Kidney (tissue), 14 donors: Measurements from ENCODE around the gene DAB1. TPM values are rescaled to one million over a fixed set of nuclear protein-coding genes. Genes with fewer than 3 reads are reported as not detected.

Experiments used
- DNase-seq, 5 donors: peaks; one replicate each; pipeline ENCODE4 v3.0.0-alpha.2; 2013 to 2020
- FAIRE-seq: peaks from 2 replicates; lab custom pipeline; 2012; peaks lifted over from hg19 to GRCh38; lab: Jason Lieb, UNC
- H3K27ac ChIP-seq, 2 donors: one replicate each; pipeline ENCODE4 v1.7.0; 2013; ENCODE audit warnings: low read depth in 2 of 2, low read length in 2 of 2, inconsistent platforms in 1 of 2
- H3K27me3 ChIP-seq: one replicate; pipeline ENCODE4 v1.7.1; 2013; ENCODE audit warnings: low read length, inconsistent platforms; ENCODE audit not compliant: control insufficient read depth, insufficient read depth
- H3K36me3 ChIP-seq, 3 donors: one replicate each; pipeline versions ENCODE4 v1.7.0 to v1.7.1; 2013; ENCODE audit warnings: low read length in 3 of 3, control low read depth in 1 of 3, inconsistent platforms in 1 of 3; ENCODE audit not compliant: insufficient read depth in 3 of 3, control insufficient read depth in 2 of 3
- H3K4me1 ChIP-seq, 3 donors: one replicate each; pipeline versions ENCODE4 v1.7.0 to v1.7.1; 2013; ENCODE audit warnings: low read length in 3 of 3, inconsistent platforms in 1 of 3, low read depth in 1 of 3; ENCODE audit not compliant: control insufficient read depth in 2 of 3, insufficient read depth in 2 of 3
- H3K4me3 ChIP-seq, 3 donors: one replicate each; pipeline versions ENCODE4 v1.7.0 to v1.8.1; 2013; ENCODE audit warnings: low read length in 3 of 3, control low read depth in 1 of 3, inconsistent platforms in 1 of 3
- H3K9ac ChIP-seq, 3 donors: one replicate each; pipeline versions ENCODE4 v1.7.0 to v1.7.1; 2013; ENCODE audit warnings: low read length in 3 of 3, control low read depth in 1 of 3, inconsistent platforms in 1 of 3
- H3K9me3 ChIP-seq, 3 donors: one replicate each; pipeline versions ENCODE4 v1.7.0 to v1.7.1; 2013; ENCODE audit warnings: low read length in 3 of 3, control low read depth in 1 of 3, inconsistent platforms in 1 of 3; ENCODE audit not compliant: control insufficient read depth in 2 of 3, insufficient read depth in 1 of 3
- CTCF ChIP-seq: IDR thresholded peaks from 3 replicates; pipeline ENCODE4 v1.5.1; 2012; ENCODE audit warnings: mild to moderate bottlenecking, moderate library complexity, borderline replicate concordance; ENCODE audit not compliant: insufficient read depth; ENCODE audit errors: extremely low read depth
- intact Hi-C: fragments of 100-400 bp; cut with DNase I; formaldehyde crosslinking; loops from one replicate; pipeline ENCODE4 v1.11.1; 2022
- polyA plus RNA-seq: library from polyadenylated mRNA; stranded (reverse); fragments of 350-450 nt; fragmentation: Illumina TruSeq; extraction: RNeasy Lipid Tissue Mini Kit (QIAGEN cat#74804); gene quantifications from one replicate; pipeline ENCODE4 v1.2.3, GENCODE V29; 2014; ENCODE audit warnings: low read depth, low replicate concordance; ENCODE audit not compliant: insufficient read depth
- total RNA-seq: library from RNA; stranded (reverse); fragmentation: NEBNext Ultra II Directional; extraction: Animal tissue kit (Norgen Biotek cat#: 25700); gene quantifications from one replicate; pipeline ENCODE4 v1.2.1, GENCODE V29; 2021
- donor health status: control.
- donor health status: control.
- donor health status: control.
- donor health status: control.
- donor health status: control.
- donor health status: DM: yes; HTN: yes; CAD: no.
- donor health status: Normal renal cell carcinoma (clear cell type).

DAB1 gene
- total and polyA plus RNA-seq, 2 donors from 2014 or later: 2.3 TPM; not detected in 1

- intact Hi-C loops: no loop called here
- H3K9ac ChIP-seq: no peak overlapping the region
- no peak overlapping the region for H3K4me3 ChIP-seq
- H3K27ac ChIP-seq: no peak overlapping the region
- H3K36me3 ChIP-seq: no peaks in the 10 kb centered on the region
- no peaks in the 10 kb centered on the region for H3K4me1 ChIP-seq
- H3K27me3 ChIP-seq: no peaks in the 10 kb centered on the region
- no peak for FAIRE-seq
- no peak for DNase-seq
- H3K9me3 ChIP-seq: no peaks in the 10 kb centered on the region
- TF ChIP-seq CTCF: no peak
These were observed 17.4 kb downstream of the DAB1 start for GRCh38 chr1:57406428-57406970.

- no peaks in the 10 kb centered on the region for H3K36me3 ChIP-seq
- DNase-seq (no peak), FAIRE-seq (no peak)
- no peaks in the 10 kb centered on the region for H3K4me1 ChIP-seq
- no peak for TF ChIP-seq CTCF
- intact Hi-C loops: no loop called here
- no peaks in the 10 kb centered on the region for H3K9me3 ChIP-seq
- H3K27ac ChIP-seq: no peak overlapping the region
- H3K9ac ChIP-seq: no peak overlapping the region
- H3K4me3 ChIP-seq: no peak overlapping the region
- no peaks in the 10 kb centered on the region for H3K27me3 ChIP-seq
These were observed 19.0 kb downstream of the DAB1 start for GRCh38 chr1:57404884-57405283.

- no peaks in the 10 kb centered on the region for H3K27me3 ChIP-seq
- no peak overlapping the region for H3K9ac ChIP-seq
- H3K9me3 ChIP-seq: no peaks in the 10 kb centered on the region
- no peak for TF ChIP-seq CTCF
- no peak overlapping the region for H3K27ac ChIP-seq
- DNase-seq (no peak), FAIRE-seq (no peak)
- H3K36me3 ChIP-seq: no peaks in the 10 kb centered on the region
- no peaks in the 10 kb centered on the region for H3K4me1 ChIP-seq
- H3K4me3 ChIP-seq: no peak overlapping the region
- intact Hi-C loops: no loop called here
These were observed 20.7 kb downstream of the DAB1 start for GRCh38 chr1:57403201-57403600.

- no peak overlapping the region for H3K9ac ChIP-seq
- H3K4me1 ChIP-seq: no peaks in the 10 kb centered on the region
- FAIRE-seq: no peak
- H3K9me3 ChIP-seq: no peaks in the 10 kb centered on the region
- no peak for TF ChIP-seq CTCF
- no peak overlapping the region for H3K4me3 ChIP-seq
- DNase-seq: no peak
- no peaks in the 10 kb centered on the region for H3K36me3 ChIP-seq
- intact Hi-C loops: no loop called here
- H3K27me3 ChIP-seq: no peaks in the 10 kb centered on the region
- no peak overlapping the region for H3K27ac ChIP-seq
These were observed 22.2 kb downstream of the DAB1 start for GRCh38 chr1:57401671-57402070.
